ENCODE measurements around the gene NEB.
"Not testable (repeated sequence)": the region's sequence is repeated elsewhere in the genome, so short reads cannot be mapped to it uniquely, and the experiment has no call there.

NEB gene

GRCh38 chr2:151567006-151567405 is 167.3 kb downstream of the NEB start:
- no peak for FAIRE-seq
- DNase-seq (ENCODE audit: insufficient read length, low spot score), result no peak

- FAIRE-seq, result no peak
These were observed 171.9 kb downstream of the NEB start for GRCh38 chr2:151562398-151562797.

GRCh38 chr2:151560289-151560688 is 174.0 kb downstream of the NEB start:
- DNase-seq (ENCODE audit: insufficient read length, low spot score) (no peak), FAIRE-seq (no peak)

More at GRCh38 chr2:151562398-151562797, 171.9 kb downstream of the NEB start:
- no peak for DNase-seq (ENCODE audit: insufficient read length, low spot score)

- FAIRE-seq; DNase-seq (ENCODE audit: insufficient read length, low spot score): not testable (repeated sequence)
These were observed 174.8 kb downstream of the NEB start for GRCh38 chr2:151559431-151559830.

- DNase-seq (ENCODE audit: insufficient read length, low spot score); FAIRE-seq: not testable (repeated sequence)
These were observed 176.4 kb downstream of the NEB start for GRCh38 chr2:151557883-151558282.

- FAIRE-seq (no peak), DNase-seq (ENCODE audit: insufficient read length, low spot score) (no peak)
These were observed 178.2 kb downstream of the NEB start for GRCh38 chr2:151556121-151556520.

- FAIRE-seq (no peak), DNase-seq (ENCODE audit: insufficient read length, low spot score) (no peak)
These were observed 182.0 kb downstream of the NEB start for GRCh38 chr2:151552287-151552686.

GRCh38 chr2:151551556-151551955 is 182.7 kb downstream of the NEB start:
- no peak for DNase-seq (ENCODE audit: insufficient read length, low spot score)
- FAIRE-seq, result no peak

GRCh38 chr2:151549191-151549590 is 185.1 kb downstream of the NEB start:
- DNase-seq (ENCODE audit: insufficient read length, low spot score), result no peak
- FAIRE-seq, result no peak

- no peak for DNase-seq (ENCODE audit: insufficient read length, low spot score)
- FAIRE-seq, result no peak
These were observed 189.8 kb downstream of the NEB start for GRCh38 chr2:151544449-151544848.

- no peak for FAIRE-seq
- DNase-seq (ENCODE audit: insufficient read length, low spot score), result no peak
These were observed 190.4 kb downstream of the NEB start for GRCh38 chr2:151543876-151544275.

- FAIRE-seq (no peak), DNase-seq (ENCODE audit: insufficient read length, low spot score) (no peak)
These were observed 200.3 kb downstream of the NEB start for GRCh38 chr2:151534001-151534400.

GRCh38 chr2:151533127-151533526 is 201.1 kb downstream of the NEB start:
- FAIRE-seq (no peak), DNase-seq (ENCODE audit: insufficient read length, low spot score) (no peak)

- no peak for DNase-seq (ENCODE audit: insufficient read length, low spot score)
- no peak for FAIRE-seq
These were observed 207.6 kb downstream of the NEB start for GRCh38 chr2:151526572-151527090.

GRCh38 chr2:151525821-151526373 is 208.4 kb downstream of the NEB start:
- FAIRE-seq (no peak), DNase-seq (ENCODE audit: insufficient read length, low spot score) (no peak)

- no peak for DNase-seq (ENCODE audit: insufficient read length, low spot score)
- no peak for FAIRE-seq
These were observed 210.4 kb downstream of the NEB start for GRCh38 chr2:151523850-151524249.

GRCh38 chr2:151522556-151522955 is 211.7 kb downstream of the NEB start:
- DNase-seq (ENCODE audit: insufficient read length, low spot score), result no peak
- FAIRE-seq, result no peak

GRCh38 chr2:151520976-151521375 is 213.3 kb downstream of the NEB start:
- peak; percentile 33 for FAIRE-seq

GRCh38 chr2:151518802-151519201 is 215.5 kb downstream of the NEB start:
- FAIRE-seq (peak; percentile 52), DNase-seq (ENCODE audit: insufficient read length, low spot score) (no peak)

More at GRCh38 chr2:151520976-151521375, 213.3 kb downstream of the NEB start:
- DNase-seq (ENCODE audit: insufficient read length, low spot score), result no peak

GRCh38 chr2:151508519-151508918 is 225.8 kb downstream of the NEB start:
- FAIRE-seq, result no peak
- no peak for DNase-seq (ENCODE audit: insufficient read length, low spot score)

GRCh38 chr2:151506170-151506569 is 228.1 kb downstream of the NEB start:
- FAIRE-seq (no peak), DNase-seq (ENCODE audit: insufficient read length, low spot score) (no peak)

GRCh38 chr2:151498178-151498577 is 236.1 kb downstream of the NEB start:
- DNase-seq (ENCODE audit: insufficient read length, low spot score) (no peak), FAIRE-seq (no peak)

GRCh38 chr2:151491496-151491895 is 242.8 kb downstream of the NEB start:
- DNase-seq (ENCODE audit: insufficient read length, low spot score) (no peak), FAIRE-seq (no peak)

All from GM19239 (cell line).